ENCODE data around the gene PAEP.

PAEP gene

GRCh38 chr9:135615666-135616618, 54.4 kb downstream of the PAEP start:
- no peak for DNase-seq (ENCODE audit: low read depth)

Data from stimulated activated CD8-positive, alpha-beta memory T cell treated with anti-CD3 and anti-CD28 coated beads, Interleukin-15, amount 100 ng/mL, for 1 hour (primary cell).